Measurements from ENCODE around the gene PDIA2. TPM values are rescaled to one million over a fixed set of nuclear protein-coding genes. Genes with fewer than 3 reads are reported as not detected.

The PDIA2 gene
- total RNA-seq, 1 donor from 2014 or later: not detected

DNA sequence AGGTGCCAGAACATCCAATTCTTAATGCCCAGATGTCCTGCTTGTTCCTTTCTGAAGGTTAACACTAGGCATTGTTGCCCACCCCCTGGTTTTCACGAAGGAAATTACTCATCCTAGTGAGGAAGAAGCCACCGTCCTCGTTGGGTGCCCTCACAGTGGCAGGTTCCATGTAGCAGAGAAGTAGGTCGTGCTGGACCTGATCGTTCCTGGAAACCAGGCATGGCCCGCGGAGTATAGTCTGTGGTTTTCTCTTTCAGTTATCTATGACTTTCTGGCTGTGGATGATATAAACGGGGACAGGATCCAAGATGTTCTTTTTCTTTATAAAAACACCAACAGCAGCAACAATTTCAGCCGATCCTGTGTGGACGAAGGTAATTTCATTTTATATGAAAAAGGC, 23.7 kb upstream of the PDIA2 start:
- Mint-ChIP-seq H3K4me1 (no peaks in the 10 kb centered on the region), H3K4me3 (no peak overlapping the region), H3K27ac (no peak overlapping the region), H3K36me3 (ENCODE audit: low read depth) (peaks cover 65% of the 10 kb centered on the region), H3K27me3 (no peaks in the 10 kb centered on the region), H3K9me3 (no peaks in the 10 kb centered on the region)
- TF ChIP-seq, protein P1, sequence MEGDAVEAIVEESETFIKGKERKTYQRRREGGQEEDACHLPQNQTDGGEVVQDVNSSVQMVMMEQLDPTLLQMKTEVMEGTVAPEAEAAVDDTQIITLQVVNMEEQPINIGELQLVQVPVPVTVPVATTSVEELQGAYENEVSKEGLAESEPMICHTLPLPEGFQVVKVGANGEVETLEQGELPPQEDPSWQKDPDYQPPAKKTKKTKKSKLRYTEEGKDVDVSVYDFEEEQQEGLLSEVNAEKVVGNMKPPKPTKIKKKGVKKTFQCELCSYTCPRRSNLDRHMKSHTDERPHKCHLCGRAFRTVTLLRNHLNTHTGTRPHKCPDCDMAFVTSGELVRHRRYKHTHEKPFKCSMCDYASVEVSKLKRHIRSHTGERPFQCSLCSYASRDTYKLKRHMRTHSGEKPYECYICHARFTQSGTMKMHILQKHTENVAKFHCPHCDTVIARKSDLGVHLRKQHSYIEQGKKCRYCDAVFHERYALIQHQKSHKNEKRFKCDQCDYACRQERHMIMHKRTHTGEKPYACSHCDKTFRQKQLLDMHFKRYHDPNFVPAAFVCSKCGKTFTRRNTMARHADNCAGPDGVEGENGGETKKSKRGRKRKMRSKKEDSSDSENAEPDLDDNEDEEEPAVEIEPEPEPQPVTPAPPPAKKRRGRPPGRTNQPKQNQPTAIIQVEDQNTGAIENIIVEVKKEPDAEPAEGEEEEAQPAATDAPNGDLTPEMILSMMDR (IDR thresholded peaks at IDR 0.05): no peak
- ChIA-PET CTCF (no interaction called here), POLR2A (no interaction called here)
- intact Hi-C loops (cut with micrococcal nuclease): no loop called here
- no peak for DNase-seq
- ATAC-seq (ENCODE audit: low read depth): no peak

DNA sequence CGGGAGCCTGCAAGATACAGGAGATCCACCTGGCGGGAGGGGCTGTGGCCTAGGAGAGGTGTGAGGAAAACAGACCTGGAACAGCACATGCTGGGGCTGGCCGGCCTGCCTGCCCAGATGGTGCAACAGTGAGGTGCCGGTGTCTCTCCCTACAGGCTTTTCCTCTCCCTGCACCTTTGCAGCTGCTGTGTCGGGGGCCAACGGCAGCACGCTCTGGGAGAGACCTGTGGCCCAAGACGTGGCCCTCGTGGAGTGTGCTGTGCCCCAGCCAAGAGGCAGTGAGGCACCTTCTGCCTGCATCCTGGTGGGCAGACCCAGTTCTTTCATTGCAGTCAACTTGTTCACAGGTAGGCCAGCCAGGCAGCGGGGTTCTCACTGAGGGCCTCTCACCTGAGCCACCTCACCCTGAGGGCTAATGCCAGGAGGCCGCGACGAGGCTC, 23.1 kb upstream of the PDIA2 start:
- no peaks in the 10 kb centered on the region for H3K4me1 Mint-ChIP-seq
- CTCF ChIA-PET: no interaction called here
- H3K36me3 Mint-ChIP-seq (ENCODE audit: low read depth): peaks cover 61% of the 10 kb centered on the region
- H3K9me3 Mint-ChIP-seq: no peaks in the 10 kb centered on the region
- TF ChIP-seq, protein P1 (IDR thresholded peaks at IDR 0.05): no peak
- intact Hi-C loops (cut with micrococcal nuclease): no loop called here
- H3K27ac Mint-ChIP-seq: no peak overlapping the region
- POLR2A ChIA-PET: no interaction called here
- no peaks in the 10 kb centered on the region for H3K27me3 Mint-ChIP-seq
- DNase-seq (no peak), ATAC-seq (ENCODE audit: low read depth) (no peak)
- H3K4me3 Mint-ChIP-seq: no peak overlapping the region

DNA sequence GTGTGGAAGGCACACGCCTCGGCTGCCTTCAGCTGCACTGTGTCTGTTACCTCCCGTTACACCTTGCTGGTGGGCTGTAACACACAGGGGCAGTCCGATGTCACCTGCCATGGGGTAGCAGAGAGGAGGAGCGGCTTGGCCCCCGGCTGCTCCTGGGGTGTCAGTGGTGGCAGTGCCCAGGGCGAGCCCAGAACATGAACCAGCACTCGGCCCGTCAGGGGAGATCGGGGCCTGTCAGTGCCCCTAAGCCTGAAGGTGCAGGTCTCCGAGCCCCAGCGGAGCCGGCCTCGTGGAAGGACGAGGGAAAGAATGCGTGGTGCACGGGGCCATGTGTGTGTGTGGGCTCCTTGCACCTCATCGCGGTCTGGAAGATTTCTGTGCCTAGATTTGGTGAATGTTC, 22.6 kb upstream of the PDIA2 start:
- no peak overlapping the region for H3K27ac Mint-ChIP-seq
- DNase-seq (no peak), ATAC-seq (ENCODE audit: low read depth) (no peak)
- no peak overlapping the region for H3K4me3 Mint-ChIP-seq
- POLR2A ChIA-PET: no interaction called here
- no peaks in the 10 kb centered on the region for H3K27me3 Mint-ChIP-seq
- no peaks in the 10 kb centered on the region for H3K9me3 Mint-ChIP-seq
- CTCF ChIA-PET: no interaction called here
- H3K4me1 Mint-ChIP-seq: no peaks in the 10 kb centered on the region
- peaks cover 61% of the 10 kb centered on the region for H3K36me3 Mint-ChIP-seq (ENCODE audit: low read depth)
- intact Hi-C loops (cut with micrococcal nuclease): no loop called here
- TF ChIP-seq, protein P1 (IDR thresholded peaks at IDR 0.05): no peak

DNA sequence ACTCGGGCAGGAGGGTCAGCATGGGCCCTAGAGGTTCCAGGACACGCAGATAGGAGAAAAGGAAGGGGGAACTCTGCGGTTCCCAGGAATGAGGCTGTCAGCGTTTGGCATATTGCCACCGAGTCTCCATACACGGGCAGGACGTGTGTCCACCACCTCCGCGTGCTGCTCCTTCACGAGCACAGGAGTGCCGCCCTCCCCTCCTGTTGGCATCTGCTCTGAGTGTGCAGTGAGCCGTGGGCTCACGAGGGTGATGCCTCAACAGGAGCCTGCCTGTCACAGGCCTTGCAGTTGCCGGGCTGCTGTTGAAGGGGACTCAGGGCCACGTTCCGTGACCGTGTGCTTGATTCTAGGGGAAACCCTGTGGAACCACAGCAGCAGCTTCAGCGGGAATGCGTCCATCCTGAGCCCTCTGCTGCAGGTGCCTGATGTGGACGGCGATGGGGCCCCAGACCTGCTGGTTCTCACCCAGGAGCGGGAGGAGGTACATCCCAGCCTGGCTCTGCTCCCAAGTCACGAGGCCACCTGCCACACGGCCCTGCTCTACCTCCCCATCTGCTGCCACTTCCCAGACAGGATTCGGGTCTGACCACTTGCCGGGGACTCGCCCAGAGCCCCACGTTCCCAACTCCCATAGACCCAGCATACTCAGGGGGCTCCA, 21.8 kb upstream of the PDIA2 start:
- H3K27ac Mint-ChIP-seq: no peak overlapping the region
- H3K36me3 Mint-ChIP-seq (ENCODE audit: low read depth): peaks cover 57% of the 10 kb centered on the region
- H3K4me3 Mint-ChIP-seq: no peak overlapping the region
- no peaks in the 10 kb centered on the region for H3K9me3 Mint-ChIP-seq
- ChIA-PET CTCF (no interaction called here), POLR2A (no interaction called here)
- H3K27me3 Mint-ChIP-seq: no peaks in the 10 kb centered on the region
- H3K4me1 Mint-ChIP-seq: no peaks in the 10 kb centered on the region
- DNase-seq (no peak), ATAC-seq (ENCODE audit: low read depth) (no peak)
- intact Hi-C loops (cut with micrococcal nuclease): no loop called here
- TF ChIP-seq, protein P1 (IDR thresholded peaks at IDR 0.05): no peak

DNA sequence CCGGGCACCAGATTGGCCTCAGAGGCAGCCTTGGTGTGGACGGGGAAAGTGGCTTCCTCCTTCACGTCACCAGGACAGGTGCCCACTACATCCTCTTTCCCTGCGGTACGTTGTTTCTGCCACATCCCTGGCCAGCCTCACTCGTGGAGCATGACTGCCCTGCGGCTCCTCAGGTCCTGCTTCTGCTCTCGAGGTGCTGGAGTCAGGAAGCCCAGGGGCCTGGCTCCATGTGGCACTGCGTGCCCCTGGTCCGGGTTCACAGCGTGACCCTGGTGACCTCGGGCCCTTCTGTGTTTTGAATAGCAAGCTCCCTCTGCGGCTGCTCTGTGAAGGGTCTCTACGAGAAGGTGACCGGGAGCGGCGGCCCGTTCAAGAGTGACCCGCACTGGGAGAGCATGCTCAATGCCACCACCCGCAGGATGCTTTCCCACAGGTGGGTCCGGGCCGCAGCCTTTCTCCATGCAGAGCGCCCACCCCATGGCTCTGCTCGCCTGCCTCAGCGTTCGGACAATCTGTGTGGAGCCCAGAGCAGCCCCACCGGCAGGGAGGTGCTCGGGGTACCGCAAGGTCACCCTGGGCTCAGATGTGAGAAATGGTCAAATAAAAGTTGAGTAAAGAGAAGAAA, 20.7 kb upstream of the PDIA2 start:
- no peak for DNase-seq
- ATAC-seq (ENCODE audit: low read depth): no peak
- H3K36me3 Mint-ChIP-seq (ENCODE audit: low read depth): peaks cover 55% of the 10 kb centered on the region
- CTCF ChIA-PET: no interaction called here
- H3K4me3 Mint-ChIP-seq: no peak overlapping the region
- H3K27me3 Mint-ChIP-seq: no peaks in the 10 kb centered on the region
- intact Hi-C loops (cut with micrococcal nuclease): no loop called here
- no peaks in the 10 kb centered on the region for H3K4me1 Mint-ChIP-seq
- no peak overlapping the region for H3K27ac Mint-ChIP-seq
- TF ChIP-seq, protein P1 (IDR thresholded peaks at IDR 0.05): no peak
- H3K9me3 Mint-ChIP-seq: no peaks in the 10 kb centered on the region
- POLR2A ChIA-PET: no interaction called here

Data from activated B cell treated with CpG ODN at 0.5 μM for 24 hours (primary cell).